RCC 7860 (cell line): ENCODE data around the gene KIAA1143.

Experiments
- DNase-seq: peaks from one replicate; pipeline ENCODE4 v3.0.0-alpha.2; 2015; ENCODE audit warnings: low spot score
- FAIRE-seq: peaks from 2 replicates; lab custom pipeline; 2012; peaks lifted over from hg19 to GRCh38; lab: Jason Lieb, UNC

Gene KIAA1143

DNA sequence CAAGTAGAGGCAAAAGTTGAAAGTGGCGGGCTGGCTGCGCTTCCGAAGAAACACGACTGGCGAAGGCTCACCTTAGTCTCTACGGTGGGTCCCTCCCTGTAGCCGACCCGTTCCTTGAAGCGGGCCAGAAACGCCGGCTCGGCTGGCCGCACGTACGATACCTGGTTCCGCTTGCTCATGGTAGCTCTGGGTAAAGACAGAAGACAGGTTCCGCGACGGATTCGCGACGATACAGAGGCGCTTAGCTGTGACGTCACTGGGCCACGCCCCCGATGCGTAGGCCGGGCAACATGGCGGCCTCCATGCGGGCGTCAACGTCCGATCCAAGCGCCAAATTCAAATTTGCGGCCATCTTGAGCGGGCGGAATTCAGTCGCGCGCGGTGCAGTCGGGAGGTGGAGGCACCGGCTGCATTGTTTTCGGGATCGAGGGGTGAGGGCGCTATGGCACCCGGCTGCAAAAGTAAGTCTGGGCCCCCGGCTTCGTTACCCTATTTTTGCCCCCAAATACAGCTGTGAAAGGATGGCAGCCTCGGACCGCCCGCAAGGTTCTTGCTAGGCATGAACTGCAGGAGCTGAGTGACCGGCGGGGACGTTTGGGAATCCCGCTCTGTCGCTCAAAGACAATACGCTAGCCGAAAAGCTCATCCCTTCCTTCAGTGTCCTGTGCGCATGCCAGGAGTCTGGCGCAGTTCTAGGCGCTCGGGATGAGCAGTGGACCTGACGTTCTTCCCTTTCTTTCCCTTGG lies at the start of gene KIAA1143, which contains the start of gene KIF15:
Gene KIAA1143, minus strand, starts transcription at position 196 of the 746 bp plus-strand sequence. Its CDS starts 17 bp downstream, at position 179.
Gene KIF15, plus strand, starts transcription at position 371 of the 746 bp plus-strand sequence. Its CDS starts 72 bp downstream, at position 443.
- DNase-seq (peak; percentile 85), FAIRE-seq (peak; percentile 23)

DNA sequence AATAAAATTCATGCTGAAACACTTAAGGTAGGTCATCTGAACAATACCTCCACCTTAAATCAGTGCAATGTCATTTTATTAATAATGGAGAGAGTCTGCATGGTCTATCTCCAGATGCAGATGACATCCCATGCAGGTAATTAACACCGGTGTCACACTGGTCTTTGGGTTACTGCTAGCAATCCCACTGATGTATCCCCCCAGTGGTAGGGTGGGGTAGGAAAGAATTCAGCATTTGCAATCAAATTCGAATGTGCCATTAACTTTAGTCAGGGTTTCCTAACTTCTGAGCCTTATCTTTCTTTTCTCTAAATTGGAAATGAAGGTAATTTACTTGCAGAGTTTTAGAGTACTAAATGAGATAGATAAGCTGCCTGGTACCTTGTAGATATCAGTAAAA lies 44.5 kb upstream of the KIAA1143 start:
- no peak for DNase-seq
- FAIRE-seq: no peak

DNA sequence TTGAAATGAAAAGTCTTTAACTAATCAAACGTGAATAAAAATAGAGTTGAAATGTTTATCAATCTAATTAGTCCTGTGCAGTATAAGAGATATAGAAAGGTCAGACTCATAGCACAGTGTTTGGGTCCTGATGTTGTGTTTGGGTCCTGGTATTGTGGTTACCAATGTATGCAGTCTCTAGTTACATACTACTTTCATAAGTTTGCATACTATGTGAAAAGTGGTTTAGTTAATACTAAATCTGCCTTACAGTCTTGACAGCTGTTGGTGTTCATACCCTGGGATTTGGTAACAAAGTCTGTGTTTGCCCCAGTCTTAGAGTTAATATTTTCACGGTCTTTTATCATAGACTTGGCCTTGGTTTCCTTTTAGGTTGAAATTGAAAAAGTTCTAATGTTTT lies 41.9 kb upstream of the KIAA1143 start:
- no peak for FAIRE-seq
- no peak for DNase-seq

DNA sequence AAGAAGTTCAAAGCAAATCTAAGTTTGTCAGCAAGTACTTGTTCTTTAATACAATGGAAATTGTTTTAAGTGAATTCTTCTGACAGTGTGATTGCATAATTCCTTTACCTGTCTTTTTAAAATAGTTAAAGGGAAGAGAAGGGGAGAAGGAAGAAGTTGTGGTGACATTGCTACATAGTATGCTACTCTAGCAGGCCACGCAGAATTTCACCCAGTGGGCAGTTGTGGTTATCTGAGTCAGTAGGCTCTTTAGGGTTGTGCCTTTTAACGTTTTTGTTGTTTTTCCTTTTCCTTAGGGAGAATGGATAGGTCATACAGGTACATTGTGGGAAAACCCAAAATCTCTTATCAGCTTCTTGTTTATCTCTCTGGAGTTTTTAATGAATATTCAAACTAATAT lies 40.6 kb upstream of the KIAA1143 start:
- DNase-seq (no peak), FAIRE-seq (no peak)

DNA sequence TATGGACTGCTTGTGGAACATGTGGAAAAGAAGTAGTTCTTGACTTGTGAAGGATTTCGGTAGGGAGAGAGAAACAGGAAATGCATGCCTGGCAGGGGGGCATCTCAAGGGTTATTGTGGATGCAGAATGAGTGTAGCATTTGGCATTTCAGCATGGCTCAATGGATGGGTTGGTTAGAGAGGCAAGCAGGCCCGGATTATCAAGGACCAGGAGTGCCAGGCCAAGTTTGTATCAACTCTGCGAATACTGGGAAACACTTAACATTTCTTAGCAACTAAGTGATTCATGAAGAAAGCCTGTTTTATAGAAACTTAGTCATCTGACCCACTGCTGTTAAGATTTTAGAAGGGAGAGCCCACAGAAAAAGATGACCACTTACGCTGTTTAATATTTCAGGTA lies 33.8 kb upstream of the KIAA1143 start:
- FAIRE-seq (no peak), DNase-seq (no peak)

DNA sequence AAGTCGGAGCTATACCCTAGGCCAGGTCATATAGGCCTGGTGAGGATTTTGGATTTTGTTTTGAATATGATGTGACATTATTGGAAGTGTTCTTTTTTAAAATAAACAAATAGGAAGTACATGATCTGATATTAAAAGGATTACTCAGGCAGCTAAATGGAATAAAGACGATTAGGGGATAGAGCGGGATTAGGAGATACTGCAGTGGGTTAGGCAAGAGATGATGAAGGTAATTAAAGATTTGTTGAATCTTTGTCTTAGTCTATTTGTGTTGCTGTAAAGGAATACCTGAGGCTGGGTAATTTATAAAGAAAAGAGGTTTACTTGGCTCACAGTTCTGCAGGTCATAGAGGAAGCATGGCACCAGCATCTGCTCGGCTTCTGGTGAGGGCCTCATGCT lies 21.5 kb upstream of the KIAA1143 start:
- DNase-seq (no peak), FAIRE-seq (no peak)

DNA sequence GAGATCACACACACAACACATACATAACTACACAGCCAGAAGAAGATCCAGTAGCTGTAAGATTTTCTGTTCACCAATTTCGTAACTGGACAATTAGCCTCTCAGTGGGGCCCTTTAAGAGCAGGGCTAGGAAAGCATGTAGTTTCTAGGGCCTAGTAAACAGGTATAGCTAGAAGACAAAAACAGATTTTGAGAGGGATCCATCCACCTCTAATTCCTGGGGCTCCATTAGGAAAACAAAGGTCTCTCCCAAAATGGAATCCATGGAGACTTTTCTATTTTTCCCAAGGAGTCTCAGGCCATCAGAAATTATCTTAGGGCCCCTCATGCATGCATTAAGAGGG lies 10.7 kb upstream of the KIAA1143 start:
- DNase-seq: no peak
- no peak for FAIRE-seq

DNA sequence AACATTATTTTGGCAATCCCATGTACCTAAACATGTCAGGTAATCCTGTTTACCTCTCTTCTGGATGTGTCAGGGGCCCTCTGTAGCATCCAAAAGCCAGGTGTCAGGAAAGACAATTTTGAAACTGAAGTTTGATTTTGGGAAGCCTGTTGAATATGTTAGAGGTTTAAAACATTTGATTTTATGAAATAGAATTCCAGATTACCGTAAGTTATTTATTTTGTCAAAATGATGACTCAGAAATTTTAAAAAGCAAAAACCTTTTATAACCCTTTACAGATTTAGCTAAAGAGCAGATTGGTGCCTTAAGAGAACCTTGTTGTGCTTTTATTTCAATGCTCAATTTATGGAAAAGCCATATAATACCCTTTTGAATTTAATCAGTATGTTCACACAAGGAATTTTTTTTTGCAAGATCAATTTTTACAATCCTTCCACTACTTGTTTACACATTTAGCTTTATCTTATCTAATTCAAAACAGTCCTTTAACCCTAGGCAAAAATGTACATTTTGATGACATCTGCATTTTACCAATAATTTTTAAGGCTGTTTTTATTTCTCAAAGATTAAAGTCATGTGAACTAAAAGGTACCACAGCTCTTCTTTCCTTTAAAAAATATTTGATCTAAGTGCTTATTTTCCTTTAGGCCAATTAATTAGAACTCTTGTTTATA lies 10.1 kb upstream of the KIAA1143 start:
- DNase-seq (no peak), FAIRE-seq (no peak)

DNA sequence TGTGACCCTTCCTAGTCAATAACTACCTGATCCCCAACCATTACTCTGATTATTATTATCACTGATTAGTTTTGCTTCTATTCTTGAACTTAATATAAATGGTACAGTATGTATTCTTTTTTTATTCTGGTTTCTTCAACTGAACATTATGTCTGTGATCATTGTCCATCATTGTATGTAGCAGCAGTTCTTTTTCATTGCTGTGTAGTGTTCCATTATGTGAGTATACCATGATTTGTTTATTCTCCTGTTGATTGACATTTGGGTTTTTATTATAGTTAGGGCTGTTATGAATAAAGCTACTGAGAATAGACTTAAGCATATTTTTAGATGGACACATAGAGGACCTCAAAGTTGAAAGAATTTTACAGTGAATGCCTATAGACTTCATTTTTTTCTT lies 2.8 kb upstream of the KIAA1143 start:
- DNase-seq: no peak
- FAIRE-seq: no peak

DNA sequence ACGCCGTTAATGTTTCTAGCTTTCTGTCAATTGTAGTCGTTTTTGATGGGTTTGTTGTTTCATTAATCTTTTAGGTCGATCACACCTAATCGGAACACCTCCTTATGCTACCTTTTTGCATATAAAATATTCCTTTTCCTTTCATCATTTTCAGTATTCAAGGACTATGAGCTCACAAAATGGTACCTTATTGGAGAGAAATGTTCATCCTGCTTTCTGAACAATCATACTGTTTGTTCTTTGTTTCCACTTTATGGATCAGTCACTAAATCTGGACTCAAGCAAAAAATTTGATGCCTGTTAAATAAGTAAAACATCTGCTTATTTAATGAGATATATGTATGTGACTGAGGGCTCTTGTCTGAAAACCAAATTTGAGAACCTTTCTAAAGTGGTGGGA lies 1.3 kb upstream of the KIAA1143 start:
- FAIRE-seq (no peak), DNase-seq (no peak)

DNA sequence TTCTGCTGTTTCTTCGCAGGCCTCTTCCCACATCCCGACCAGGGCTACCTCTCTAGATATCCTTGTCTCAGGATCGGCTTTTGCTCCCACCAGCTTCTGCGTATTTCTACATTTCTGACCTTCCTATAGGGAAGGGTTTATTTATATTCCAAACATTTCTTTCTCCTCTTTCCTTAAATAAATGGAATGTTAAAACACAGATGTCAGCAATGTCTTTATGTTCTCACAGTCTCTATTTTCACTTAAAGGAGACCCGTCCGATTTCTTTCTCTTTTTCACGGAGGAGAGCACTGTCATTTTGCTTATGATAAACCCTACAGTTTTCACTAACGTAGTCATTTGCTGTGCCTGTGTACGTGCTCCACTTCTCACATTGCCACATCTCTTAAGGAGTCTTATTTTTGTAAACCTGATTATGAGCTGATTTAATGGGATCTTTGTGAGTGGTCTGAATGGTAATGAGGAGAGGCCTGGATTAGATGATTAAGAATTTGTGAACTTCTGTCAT lies 805 bp upstream of the KIAA1143 start:
- DNase-seq (no peak), FAIRE-seq (no peak)

DNA sequence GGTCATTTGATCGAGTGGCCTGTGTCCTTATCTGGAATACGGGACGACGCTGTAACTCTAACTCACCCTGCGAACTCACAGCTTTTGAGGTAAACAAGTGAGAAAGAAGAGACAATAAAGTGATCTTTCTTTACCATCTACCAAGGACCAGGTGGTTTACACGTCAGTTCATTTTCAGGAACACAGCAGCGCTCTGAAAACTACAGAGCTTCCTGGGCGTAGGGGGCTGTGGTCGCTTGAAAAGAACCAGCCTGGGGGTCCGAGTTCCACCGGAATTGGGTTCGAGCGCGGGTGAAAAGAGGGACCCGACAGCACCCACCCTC lies 357 bp downstream of the KIAA1143 start:
- FAIRE-seq (no peak), DNase-seq (no peak)

DNA sequence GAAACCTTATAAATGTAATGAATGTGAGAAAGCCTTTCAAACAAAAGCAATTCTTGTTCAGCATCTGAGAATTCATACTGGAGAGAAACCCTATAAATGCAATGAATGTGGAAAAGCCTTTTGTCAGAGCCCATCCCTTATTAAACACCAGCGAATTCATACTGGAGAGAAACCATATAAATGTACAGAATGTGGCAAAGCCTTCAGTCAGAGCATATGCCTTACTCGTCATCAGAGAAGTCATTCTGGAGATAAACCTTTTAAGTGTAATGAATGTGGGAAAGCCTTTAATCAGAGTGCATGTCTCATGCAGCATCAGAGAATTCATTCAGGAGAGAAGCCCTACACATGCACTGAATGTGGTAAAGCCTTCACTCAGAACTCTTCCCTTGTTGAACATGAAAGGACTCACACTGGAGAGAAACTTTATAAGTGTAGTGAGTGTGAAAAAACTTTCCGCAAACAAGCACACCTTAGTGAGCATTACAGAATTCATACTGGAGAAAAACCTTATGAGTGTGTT lies 26.7 kb downstream of the KIAA1143 start:
- FAIRE-seq (no peak), DNase-seq (no peak)

DNA sequence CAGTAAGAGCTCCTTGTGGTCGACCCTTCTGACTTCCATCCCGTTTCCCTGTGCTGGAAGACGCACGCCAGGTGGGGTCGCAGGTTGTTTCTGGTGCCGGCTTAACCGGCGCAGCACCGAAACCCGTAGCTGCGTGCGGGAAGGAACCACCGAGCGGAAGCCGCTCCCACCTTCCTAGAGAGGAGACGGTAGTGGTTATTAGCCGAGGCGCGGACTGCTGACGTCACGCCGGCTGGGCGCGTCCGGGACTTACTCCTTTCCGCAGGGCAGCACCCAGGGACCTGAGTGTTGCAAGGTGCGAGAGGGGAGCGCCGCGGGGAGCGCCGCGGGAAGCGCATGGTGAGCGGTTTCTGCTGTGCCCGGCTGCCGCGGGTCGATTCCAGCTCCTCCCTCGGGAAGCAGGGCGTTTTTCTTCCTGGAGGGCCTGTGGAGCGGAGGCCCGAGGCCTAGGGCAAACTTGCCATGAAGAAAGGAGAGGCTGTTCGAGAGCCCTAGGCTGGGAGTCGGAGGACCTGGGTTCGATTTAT lies 32.0 kb downstream of the KIAA1143 start, which contains the start of gene ZNF501:
Gene ZNF501, plus strand, starts transcription at position 252 of the 527 bp plus-strand sequence. CDS start 4,787 bp downstream, outside the sequence.
- FAIRE-seq (no peak), DNase-seq (no peak)

DNA sequence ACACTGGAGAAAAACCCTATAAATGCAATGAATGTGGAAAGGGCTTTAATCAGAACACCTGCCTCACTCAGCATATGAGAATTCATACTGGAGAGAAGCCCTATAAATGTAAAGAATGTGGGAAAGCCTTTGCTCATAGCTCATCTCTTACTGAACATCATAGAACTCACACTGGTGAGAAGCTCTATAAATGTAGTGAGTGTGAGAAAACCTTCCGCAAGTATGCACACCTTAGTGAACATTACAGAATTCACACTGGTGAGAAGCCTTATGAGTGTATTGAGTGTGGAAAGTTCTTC lies 39.4 kb downstream of the KIAA1143 start:
- DNase-seq (no peak), FAIRE-seq (no peak)

DNA sequence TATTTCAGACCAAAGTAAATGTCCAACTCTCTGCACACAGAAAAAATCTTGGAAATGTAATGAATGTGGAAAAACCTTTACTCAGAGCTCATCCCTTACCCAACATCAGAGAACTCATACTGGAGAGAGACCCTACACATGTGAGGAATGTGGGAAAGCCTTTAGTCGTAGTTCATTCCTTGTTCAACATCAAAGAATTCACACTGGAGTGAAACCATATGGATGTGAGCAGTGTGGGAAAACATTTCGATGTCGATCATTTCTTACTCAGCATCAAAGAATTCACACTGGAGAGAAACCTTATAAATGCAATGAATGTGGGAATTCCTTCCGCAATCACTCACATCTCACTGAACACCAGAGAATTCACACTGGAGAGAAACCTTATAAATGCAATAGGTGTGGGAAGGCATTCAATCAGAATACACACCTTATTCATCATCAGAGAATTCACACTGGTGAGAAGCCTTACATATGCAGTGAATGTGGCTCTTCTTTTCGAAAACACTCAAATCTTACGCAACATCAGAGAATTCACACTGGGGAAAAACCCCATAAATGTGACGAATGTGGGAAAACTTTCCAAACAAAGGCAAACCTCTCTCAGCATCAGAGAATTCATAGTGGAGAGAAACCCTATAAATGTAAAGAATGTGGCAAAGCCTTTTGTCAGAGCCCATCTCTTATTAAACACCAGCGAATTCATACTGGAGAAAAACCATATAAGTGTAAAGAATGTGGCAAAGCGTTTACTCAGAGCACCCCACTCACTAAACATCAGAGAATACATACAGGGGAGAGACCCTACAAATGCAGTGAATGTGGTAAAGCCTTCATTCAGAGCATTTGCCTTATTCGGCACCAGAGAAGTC lies 40.0 kb downstream of the KIAA1143 start:
- no peak for DNase-seq
- FAIRE-seq: no peak

DNA sequence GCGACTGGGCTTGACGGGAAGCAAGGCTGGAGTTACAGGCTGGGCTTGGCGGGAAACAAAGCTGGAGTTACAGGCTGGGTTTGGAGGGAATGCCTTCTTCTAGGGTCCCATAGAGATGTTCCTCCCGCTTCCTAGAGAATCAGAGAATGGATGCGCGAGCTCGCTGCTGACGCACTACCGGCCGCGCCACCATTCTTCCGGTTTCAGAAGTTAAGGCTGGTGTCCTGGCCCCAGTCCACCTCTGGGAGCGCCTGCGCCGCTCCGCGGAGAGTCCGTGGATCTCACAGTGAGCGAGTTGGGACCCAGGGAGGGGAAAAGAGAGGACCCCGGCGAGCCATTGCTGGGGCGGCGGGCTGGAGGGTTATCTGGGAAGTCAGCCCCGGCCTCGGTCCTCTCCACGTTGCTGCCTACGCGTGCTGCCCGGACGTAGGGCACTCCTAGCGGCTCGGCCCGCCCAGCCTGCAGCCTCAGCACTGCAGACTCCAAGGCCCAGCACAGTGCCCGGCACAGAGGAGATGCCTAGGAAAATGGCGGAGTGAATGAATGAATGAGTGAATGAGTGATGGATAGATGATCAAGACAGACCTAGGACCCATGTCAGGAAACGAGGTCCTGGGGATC lies 48.9 kb downstream of the KIAA1143 start, which contains the start of gene ZNF502:
Gene ZNF502, plus strand, starts transcription at position 206 of the 621 bp plus-strand sequence. CDS start 7,602 bp downstream, outside the sequence.
- FAIRE-seq (no peak), DNase-seq (no peak)
